ENCODE data around the gene NECTIN4. TPM values are rescaled to one million over a fixed set of nuclear protein-coding genes. Genes with fewer than 3 reads are reported as not detected.

The NECTIN4 gene
- total RNA-seq, 2 experiments from 2014 or later: not detected

- no peak for DNase-seq (ENCODE audit: low spot score)
- H3K4me3 ChIP-seq (ENCODE audit: low read depth, low read length, poor library complexity, severe bottlenecking): no peak overlapping the region
- intact Hi-C loops (cut with micrococcal nuclease; ENCODE audit: unreplicated experiment): no loop called here
- peaks cover 9% of the 10 kb centered on the region; the same call in 1 of the 2 replicates for H3K79me2 ChIP-seq (ENCODE audit: insufficient read depth, low read depth, low read length)
- no peaks in the 10 kb centered on the region for H3K9me3 ChIP-seq (ENCODE audit: low read length)
- H2AFZ ChIP-seq (ENCODE audit: low read length): no peak overlapping the region
- POLR2A ChIA-PET: no interaction called here
- no peaks in the 10 kb centered on the region for H3K9me2 ChIP-seq (ENCODE audit: insufficient read depth, low read length)
- H3K36me3 ChIP-seq (ENCODE audit: insufficient read depth, low read length): peaks cover 79% of the 10 kb centered on the region
- H4K20me1 ChIP-seq (ENCODE audit: insufficient read depth, low read length): peaks cover 6% of the 10 kb centered on the region; the same call in 1 of the 2 replicates
- H3K4me1 ChIP-seq (ENCODE audit: insufficient read depth, low read length, poor library complexity, severe bottlenecking): peaks cover 18% of the 10 kb centered on the region
- H3K27ac ChIP-seq (ENCODE audit: low read depth, low read length, poor library complexity, severe bottlenecking): no peak overlapping the region
- no TSS peak for BruUV-seq (replicated peaks)
- TF ChIP-seq, protein P1, sequence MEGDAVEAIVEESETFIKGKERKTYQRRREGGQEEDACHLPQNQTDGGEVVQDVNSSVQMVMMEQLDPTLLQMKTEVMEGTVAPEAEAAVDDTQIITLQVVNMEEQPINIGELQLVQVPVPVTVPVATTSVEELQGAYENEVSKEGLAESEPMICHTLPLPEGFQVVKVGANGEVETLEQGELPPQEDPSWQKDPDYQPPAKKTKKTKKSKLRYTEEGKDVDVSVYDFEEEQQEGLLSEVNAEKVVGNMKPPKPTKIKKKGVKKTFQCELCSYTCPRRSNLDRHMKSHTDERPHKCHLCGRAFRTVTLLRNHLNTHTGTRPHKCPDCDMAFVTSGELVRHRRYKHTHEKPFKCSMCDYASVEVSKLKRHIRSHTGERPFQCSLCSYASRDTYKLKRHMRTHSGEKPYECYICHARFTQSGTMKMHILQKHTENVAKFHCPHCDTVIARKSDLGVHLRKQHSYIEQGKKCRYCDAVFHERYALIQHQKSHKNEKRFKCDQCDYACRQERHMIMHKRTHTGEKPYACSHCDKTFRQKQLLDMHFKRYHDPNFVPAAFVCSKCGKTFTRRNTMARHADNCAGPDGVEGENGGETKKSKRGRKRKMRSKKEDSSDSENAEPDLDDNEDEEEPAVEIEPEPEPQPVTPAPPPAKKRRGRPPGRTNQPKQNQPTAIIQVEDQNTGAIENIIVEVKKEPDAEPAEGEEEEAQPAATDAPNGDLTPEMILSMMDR (conservative IDR thresholded peaks at IDR 0.05; ENCODE audit: low read length): no peak
- no peak for TF ChIP-seq EZH2phosphoT487 (IDR thresholded peaks at IDR 0.05; ENCODE audit: borderline replicate concordance, low read depth, low read length)
- no peak overlapping the region for H3K4me2 ChIP-seq (ENCODE audit: low read length)
- CTCF ChIA-PET (ENCODE audit: unreplicated experiment): no interaction called here
These were observed 33.6 kb upstream of the NECTIN4 start for GRCh38 chr1:161122967-161123366.

DNA sequence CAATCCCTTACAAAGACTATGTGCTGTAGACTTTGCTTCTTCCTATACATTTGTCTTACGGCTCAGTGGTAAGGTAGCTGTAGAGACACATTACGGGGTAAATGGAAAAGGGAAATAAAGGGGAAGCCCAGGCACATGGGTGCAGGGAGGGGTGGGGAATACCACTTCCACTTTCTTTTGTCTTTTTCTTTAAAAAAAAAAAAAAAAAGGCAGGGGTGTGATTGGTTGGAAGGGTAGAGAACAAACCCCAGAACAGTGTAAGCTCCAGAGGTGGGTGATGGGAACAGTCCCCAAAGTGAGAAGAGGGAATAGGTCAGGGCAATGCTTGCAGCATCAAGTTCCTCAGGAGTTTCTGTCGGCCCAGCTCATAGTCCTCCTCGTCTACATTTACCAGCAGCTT is 32.5 kb upstream of the NECTIN4 start:
- DNase-seq (ENCODE audit: low spot score): no peak
- Histone ChIP-seq H3K4me2 (ENCODE audit: low read length) (no peak overlapping the region), H3K79me2 (ENCODE audit: insufficient read depth, low read depth, low read length) (peaks cover 19% of the 10 kb centered on the region), H3K9me3 (ENCODE audit: low read length) (no peaks in the 10 kb centered on the region), H4K20me1 (ENCODE audit: insufficient read depth, low read length) (peaks cover 6% of the 10 kb centered on the region; the same call in 1 of the 2 replicates), H3K36me3 (ENCODE audit: insufficient read depth, low read length) (peaks cover 68% of the 10 kb centered on the region), H3K9me2 (ENCODE audit: insufficient read depth, low read length) (no peaks in the 10 kb centered on the region), H3K4me3 (ENCODE audit: low read depth, low read length, poor library complexity, severe bottlenecking) (no peak overlapping the region), H3K4me1 (ENCODE audit: insufficient read depth, low read length, poor library complexity, severe bottlenecking) (peaks cover 22% of the 10 kb centered on the region), H2AFZ (ENCODE audit: low read length) (no peak overlapping the region), H3K27ac (ENCODE audit: low read depth, low read length, poor library complexity, severe bottlenecking) (no peak overlapping the region)
- POLR2A ChIA-PET: interaction anchor here (1.6 kb wide), 1 partner anchor 10 kb away, joined by 10 read pairs; the partner anchor contains the start of gene DEDD
- CTCF ChIA-PET (ENCODE audit: unreplicated experiment): no interaction called here
- TF ChIP-seq, protein P1 (conservative IDR thresholded peaks at IDR 0.05; ENCODE audit: low read length): no peak
- no peak for TF ChIP-seq EZH2phosphoT487 (IDR thresholded peaks at IDR 0.05; ENCODE audit: borderline replicate concordance, low read depth, low read length)
- no TSS peak for BruUV-seq (replicated peaks)
- intact Hi-C loops (cut with micrococcal nuclease; ENCODE audit: unreplicated experiment): no loop called here

- BruUV-seq (replicated peaks): no TSS peak
- intact Hi-C loops (cut with micrococcal nuclease; ENCODE audit: unreplicated experiment): no loop called here
These were observed 31.8 kb upstream of the NECTIN4 start for GRCh38 chr1:161121042-161121650.

More at GRCh38 chr1:161121042-161121650, 31.8 kb upstream of the NECTIN4 start:
- Histone ChIP-seq H3K4me2 (ENCODE audit: low read length) (no peak overlapping the region), H3K36me3 (ENCODE audit: insufficient read depth, low read length) (peaks cover 62% of the 10 kb centered on the region), H4K20me1 (ENCODE audit: insufficient read depth, low read length) (peaks cover 6% of the 10 kb centered on the region; the same call in 1 of the 2 replicates), H3K79me2 (ENCODE audit: insufficient read depth, low read depth, low read length) (peaks cover 26% of the 10 kb centered on the region), H3K4me1 (ENCODE audit: insufficient read depth, low read length, poor library complexity, severe bottlenecking) (peaks cover 29% of the 10 kb centered on the region), H3K9me2 (ENCODE audit: insufficient read depth, low read length) (no peaks in the 10 kb centered on the region), H3K9me3 (ENCODE audit: low read length) (no peaks in the 10 kb centered on the region), H3K4me3 (ENCODE audit: low read depth, low read length, poor library complexity, severe bottlenecking) (no peak overlapping the region), H3K27ac (ENCODE audit: low read depth, low read length, poor library complexity, severe bottlenecking) (no peak overlapping the region), H2AFZ (ENCODE audit: low read length) (no peak overlapping the region)
- ChIA-PET POLR2A (interaction anchor here (0.7 to 1.6 kb wide), 2 partner anchors 11 to 302 kb away, joined by 7 to 10 read pairs; partner anchors contain the start of gene DEDD), CTCF (ENCODE audit: unreplicated experiment) (no interaction called here)
- DNase-seq (ENCODE audit: low spot score): no peak
- TF ChIP-seq, protein P1 (conservative IDR thresholded peaks at IDR 0.05; ENCODE audit: low read length): no peak
- TF ChIP-seq EZH2phosphoT487 (IDR thresholded peaks at IDR 0.05; ENCODE audit: borderline replicate concordance, low read depth, low read length): no peak
